Endodermal cell (in vitro differentiated cells): Measurements from ENCODE around the gene MYRIP. TPM values are rescaled to one million over a fixed set of nuclear protein-coding genes. Genes with fewer than 3 reads are reported as not detected.
"Not testable (repeated sequence)": the region's sequence is repeated elsewhere in the genome, so short reads cannot be mapped to it uniquely, and the experiment has no call there.

Experiments used
- DNase-seq: peaks from one replicate; pipeline ENCODE4 v3.0.0-alpha.2; 2017
- H3K27ac ChIP-seq: 2 replicates; pipeline ENCODE4 v1.5.1; 2013; ENCODE audit warnings: mild to moderate bottlenecking, low read depth, low read length, moderate library complexity
- H3K27me3 ChIP-seq: 2 replicates; pipeline ENCODE4 v1.6.1; 2013; ENCODE audit warnings: mild to moderate bottlenecking, low read length, moderate library complexity; ENCODE audit not compliant: insufficient read depth, control insufficient read depth, poor library complexity, severe bottlenecking
- H3K36me3 ChIP-seq: 2 replicates; pipeline ENCODE4 v1.7.0; 2013; ENCODE audit warnings: mild to moderate bottlenecking, low read length, moderate library complexity; ENCODE audit not compliant: control insufficient read depth, insufficient read depth
- H3K4me1 ChIP-seq: one replicate; pipeline ENCODE4 v1.7.0; 2013; ENCODE audit warnings: low read length; ENCODE audit not compliant: control insufficient read depth, insufficient read depth
- H3K4me3 ChIP-seq: 2 replicates; pipeline ENCODE4 v1.5.1; 2013; ENCODE audit warnings: mild to moderate bottlenecking, low read length, moderate library complexity
- H3K9ac ChIP-seq: 2 replicates; pipeline ENCODE4 v1.6.1; 2013; ENCODE audit warnings: mild to moderate bottlenecking, low read length, moderate library complexity; ENCODE audit not compliant: poor library complexity, severe bottlenecking; ENCODE audit errors: extremely low read depth
- H3K9me3 ChIP-seq: 2 replicates; pipeline ENCODE4 v1.6.1; 2013; ENCODE audit warnings: mild to moderate bottlenecking, low read length, moderate library complexity; ENCODE audit not compliant: control insufficient read depth
- H3K27ac Mint-ChIP-seq: 2 replicates; pipeline ENCODE4 v1.8.0; 2020; ENCODE audit warnings: mixed read lengths
- H3K27me3 Mint-ChIP-seq: 2 replicates; pipeline ENCODE4 v1.8.0; 2021; ENCODE audit warnings: mild to moderate bottlenecking, mixed read lengths; ENCODE audit not compliant: insufficient read depth
- H3K36me3 Mint-ChIP-seq: 2 replicates; pipeline ENCODE4 v1.8.0; 2020; ENCODE audit warnings: low read depth, mixed read lengths
- H3K4me1 Mint-ChIP-seq: 2 replicates; pipeline ENCODE4 v1.8.0; 2020; ENCODE audit warnings: mixed read lengths
- H3K4me3 Mint-ChIP-seq: 2 replicates; pipeline ENCODE4 v1.8.0; 2020; ENCODE audit warnings: mild to moderate bottlenecking, moderate library complexity, mixed read lengths
- H3K9me3 Mint-ChIP-seq: 2 replicates; pipeline ENCODE4 v1.8.0; 2020; ENCODE audit warnings: mild to moderate bottlenecking, mixed read lengths
- CTCF ChIP-seq: fragments of 200-600 bp; sonication (generic); conservative IDR thresholded peaks from 2 replicates; pipeline ENCODE4 v1.5.0; 2021; ENCODE audit warnings: antibody characterized with exemption, mild to moderate bottlenecking
- WGBS, 2 experiments: methylation state at CpG; one replicate each; pipeline versions ENCODE4 v1.1.5 to v1.1.7; 2013; ENCODE audit warnings: missing lambda C conversion rate in 2 of 2, mixed read lengths in 1 of 2; ENCODE audit not compliant: insufficient coverage in 1 of 2, insufficient read length in 1 of 2; 5-methylcytosine and 5-hydroxymethylcytosine counted together
- total RNA-seq, 2 donors: library from RNA; stranded (reverse); fragmentation: NEBNext Ultra II Directional in 1 of 2; extraction: Animal tissue kit (Norgen Biotek cat#: 25700) in 1 of 2; gene quantifications; 2 replicates in 1 of 2; 3 replicates in 1 of 2; pipeline ENCODE4 v1.2.1, GENCODE V29; 2021

The MYRIP gene
- total RNA-seq, 2 donors from 2014 or later: 4.3 to 4.6 TPM

- Mint-ChIP-seq H3K36me3 (peaks cover under 1% of the 10 kb centered on the region), H3K4me3 (no peak overlapping the region), H3K27ac (no peak overlapping the region), H3K4me1 (no peaks in the 10 kb centered on the region), H3K27me3 (peaks cover 1% of the 10 kb centered on the region), H3K9me3 (peaks cover 34% of the 10 kb centered on the region)
- Histone ChIP-seq H3K4me1 (no peaks in the 10 kb centered on the region), H3K4me3 (no peak overlapping the region), H3K36me3 (no peaks in the 10 kb centered on the region), H3K27me3 (no peaks in the 10 kb centered on the region), H3K9ac (no peak overlapping the region), H3K9me3 (peaks cover 14% of the 10 kb centered on the region), H3K27ac (no peak overlapping the region)
- DNase-seq: no peak
- no peak for TF ChIP-seq CTCF
Observed at GRCh38 chr3:40130721-40131120, 321.3 kb downstream of the MYRIP start.

GRCh38 chr3:40133886-40134575 lies 324.6 kb downstream of the MYRIP start:
- WGBS, 2 experiments: 84 to 88% methylated on average over 10 to 22 of the region's 22 CpGs
- not testable (repeated sequence) for H3K4me3 Mint-ChIP-seq, DNase-seq, H3K36me3 Mint-ChIP-seq, H3K4me1 Mint-ChIP-seq, H3K27ac ChIP-seq, H3K27me3 Mint-ChIP-seq, H3K36me3 ChIP-seq, H3K27me3 ChIP-seq, H3K9ac ChIP-seq, H3K27ac Mint-ChIP-seq, H3K4me3 ChIP-seq, H3K4me1 ChIP-seq
- H3K9me3 Mint-ChIP-seq: peaks cover 42% of the 10 kb centered on the region
- H3K9me3 ChIP-seq: peaks cover 14% of the 10 kb centered on the region

- H3K27ac Mint-ChIP-seq: no peak overlapping the region
- H3K9me3 ChIP-seq: peaks cover 12% of the 10 kb centered on the region
- H3K9me3 Mint-ChIP-seq: peaks cover 38% of the 10 kb centered on the region
- no peak overlapping the region for H3K4me3 Mint-ChIP-seq
- H3K27me3 Mint-ChIP-seq: peaks cover 6% of the 10 kb centered on the region
- H3K4me1 Mint-ChIP-seq: no peaks in the 10 kb centered on the region
- DNase-seq: no peak
- WGBS, 2 experiments: 88 to 93% methylated on average over 5 of the region's 5 CpGs
- no peak for TF ChIP-seq CTCF
- H3K27me3 ChIP-seq: no peaks in the 10 kb centered on the region
- H3K36me3 Mint-ChIP-seq: peaks cover 2% of the 10 kb centered on the region
- H3K27ac ChIP-seq: no peak overlapping the region
- no peak overlapping the region for H3K9ac ChIP-seq
- no peaks in the 10 kb centered on the region for H3K36me3 ChIP-seq
- no peaks in the 10 kb centered on the region for H3K4me1 ChIP-seq
- H3K4me3 ChIP-seq: no peak overlapping the region
Observed at GRCh38 chr3:40137591-40138295, 328.3 kb downstream of the MYRIP start.
